Activated T-cell treated with anti-CD3 and anti-CD28 coated beads for 1 hour (primary cell): ENCODE data around the gene STEAP1B.
"Not testable (repeated sequence)": the region's sequence is repeated elsewhere in the genome, so short reads cannot be mapped to it uniquely, and the experiment has no call there.

Source experiments
- DNase-seq: peaks from one replicate; pipeline ENCODE4 v3.0.0-alpha.2; 2020; ENCODE audit warnings: low read depth

Gene STEAP1B

GRCh38 chr7:22496912-22497311 lies 3.1 kb downstream of the STEAP1B start:
- DNase-seq = not testable (repeated sequence)

- not testable (repeated sequence) for DNase-seq
Measured at GRCh38 chr7:22496296-22496888, 3.6 kb downstream of the STEAP1B start.

DNA sequence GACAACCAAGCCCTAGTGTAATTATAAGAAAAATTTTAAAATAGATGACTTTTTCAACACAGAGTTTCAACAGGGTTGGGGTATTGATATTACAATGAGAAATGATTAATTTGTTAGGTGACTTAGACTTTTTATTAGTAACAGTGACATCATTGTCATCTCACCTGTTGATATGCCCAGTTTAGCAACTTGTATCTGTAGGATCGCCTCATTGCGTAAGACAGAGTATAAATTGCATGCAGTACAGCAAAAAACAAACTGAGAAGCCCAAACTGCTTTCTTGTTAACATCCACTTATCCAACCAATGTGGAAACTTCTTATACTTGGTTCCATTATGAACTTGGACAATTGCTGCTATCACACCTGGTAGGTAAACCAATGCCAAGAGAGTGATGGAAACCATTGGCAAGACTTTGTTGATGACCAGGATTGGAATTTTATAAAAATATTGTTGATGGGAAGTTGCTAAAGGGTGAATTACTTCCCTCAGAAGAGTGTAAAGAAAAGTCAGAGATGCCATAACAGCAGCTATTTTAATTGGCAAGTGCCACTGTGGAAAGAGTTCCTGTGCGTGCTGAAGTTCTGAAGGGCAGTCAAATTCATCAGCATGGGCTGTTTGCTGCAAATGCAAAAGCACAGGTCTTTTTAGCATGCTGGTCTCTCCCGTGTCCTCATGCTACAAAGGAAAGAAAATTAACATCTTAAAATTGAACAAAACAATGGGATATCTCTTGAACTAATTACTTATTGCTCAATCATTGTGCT lies 6.6 kb downstream of the STEAP1B start:
- not testable (repeated sequence) for DNase-seq

DNA sequence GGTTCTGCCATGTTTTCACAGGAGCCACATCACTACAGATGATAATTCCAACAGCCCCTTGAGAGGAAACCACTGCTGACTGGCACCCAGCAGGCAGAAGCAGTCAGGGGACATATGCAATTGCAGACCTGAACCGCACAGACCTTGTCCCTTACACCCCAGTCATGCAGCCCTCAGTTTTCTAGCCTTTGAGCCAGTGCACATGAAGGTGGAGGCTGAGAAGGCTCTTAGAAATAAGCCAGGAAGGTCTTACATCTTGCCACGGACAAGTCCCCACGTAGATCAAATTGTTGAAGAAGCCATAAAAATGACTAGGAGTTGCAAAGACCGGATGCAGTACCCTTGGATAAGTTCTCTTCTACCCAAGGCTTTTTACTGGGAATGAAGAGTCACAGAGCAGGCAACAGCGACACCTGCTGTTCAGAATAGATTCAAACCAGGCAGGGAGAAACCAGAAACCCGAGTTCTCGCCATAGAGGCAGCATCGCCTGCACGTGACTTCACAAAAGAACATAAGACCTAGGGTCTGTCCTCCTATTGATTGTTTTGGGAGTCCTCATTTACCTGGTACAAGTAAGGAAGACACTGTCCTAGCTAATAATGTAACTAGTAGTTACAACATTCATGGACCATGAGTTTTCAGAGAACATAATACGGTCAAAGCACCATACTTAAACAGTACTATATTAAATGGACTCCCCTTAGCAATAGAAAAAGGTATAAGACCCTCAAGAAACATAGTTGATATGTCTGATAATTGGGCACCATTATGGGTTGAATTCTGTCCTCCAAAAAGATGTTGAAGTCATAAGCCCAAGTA lies 11.1 kb downstream of the STEAP1B start:
- peak; percentile 34 for DNase-seq

GRCh38 chr7:22487978-22488642 lies 11.9 kb downstream of the STEAP1B start:
- DNase-seq = no peak

GRCh38 chr7:22486597-22486996 lies 13.4 kb downstream of the STEAP1B start:
- DNase-seq = no peak

GRCh38 chr7:22485189-22485588 lies 14.8 kb downstream of the STEAP1B start:
- DNase-seq = no peak

DNA sequence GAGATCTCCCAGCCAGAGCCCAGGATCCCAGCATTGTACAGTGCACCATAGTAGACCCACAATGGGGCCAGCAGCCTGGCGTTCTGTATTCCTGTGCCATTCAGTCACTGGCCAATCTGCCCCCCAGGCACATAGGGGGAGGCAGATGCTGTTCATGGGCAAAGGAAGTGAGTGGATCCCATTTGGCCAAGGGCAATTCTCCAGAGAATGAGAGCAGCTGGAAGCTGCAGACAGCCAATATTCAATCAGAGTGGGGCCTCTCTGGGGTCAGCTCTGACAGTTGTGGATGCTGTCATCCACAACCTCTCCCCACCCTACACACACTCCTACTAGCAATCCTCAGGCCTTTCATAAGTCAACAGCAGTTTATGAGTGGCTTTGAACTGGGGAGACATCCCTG lies 17.5 kb downstream of the STEAP1B start:
- no peak for DNase-seq

DNA sequence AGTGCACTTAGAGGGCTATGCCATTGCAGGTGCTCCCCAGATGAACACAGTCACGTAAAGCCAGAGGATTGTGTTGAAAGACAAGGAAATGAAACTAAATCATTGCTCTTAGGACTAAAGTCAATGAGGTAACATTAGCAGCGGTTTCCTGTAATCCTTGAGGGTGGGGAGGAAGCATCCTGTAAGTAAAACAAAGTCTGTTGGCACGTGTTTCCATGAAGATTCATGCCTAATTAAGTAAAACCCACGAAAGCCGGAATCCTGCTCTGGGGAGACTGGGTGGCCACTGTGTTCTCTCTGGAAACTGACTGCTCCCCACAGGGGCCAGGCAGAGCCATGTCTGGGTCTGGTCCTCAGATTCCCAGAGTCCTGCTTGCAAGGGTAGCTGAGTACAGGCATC lies 18.3 kb downstream of the STEAP1B start:
- no peak for DNase-seq

- DNase-seq = no peak
Measured at GRCh38 chr7:22480523-22481075, 19.4 kb downstream of the STEAP1B start.

- no peak for DNase-seq
Measured at GRCh38 chr7:22477876-22478450, 22.0 kb downstream of the STEAP1B start.

DNA sequence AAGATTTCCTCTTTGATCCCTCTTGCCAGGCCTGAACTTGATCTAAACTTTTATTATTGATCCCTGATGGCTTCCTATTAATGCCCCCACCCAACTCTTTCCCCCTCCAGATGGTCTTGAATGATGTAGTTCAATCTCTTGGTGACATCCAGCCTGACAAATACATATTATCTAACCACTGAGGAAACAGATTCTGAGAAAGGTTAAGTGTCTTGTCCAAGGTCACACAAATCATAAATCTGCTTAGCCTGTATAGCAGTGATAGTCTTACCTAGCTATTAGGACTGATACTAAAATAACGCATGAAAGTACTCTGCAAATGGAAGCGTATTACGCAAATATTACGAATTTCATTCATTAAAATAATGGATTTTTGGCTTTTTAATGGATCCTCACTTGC lies 22.7 kb downstream of the STEAP1B start:
- no peak for DNase-seq

- no peak for DNase-seq
Measured at GRCh38 chr7:22476824-22477223, 23.2 kb downstream of the STEAP1B start.

- no peak for DNase-seq
Measured at GRCh38 chr7:22474645-22475044, 25.3 kb downstream of the STEAP1B start.

- DNase-seq = no peak
Measured at GRCh38 chr7:22470981-22471380, 29.0 kb downstream of the STEAP1B start.

DNA sequence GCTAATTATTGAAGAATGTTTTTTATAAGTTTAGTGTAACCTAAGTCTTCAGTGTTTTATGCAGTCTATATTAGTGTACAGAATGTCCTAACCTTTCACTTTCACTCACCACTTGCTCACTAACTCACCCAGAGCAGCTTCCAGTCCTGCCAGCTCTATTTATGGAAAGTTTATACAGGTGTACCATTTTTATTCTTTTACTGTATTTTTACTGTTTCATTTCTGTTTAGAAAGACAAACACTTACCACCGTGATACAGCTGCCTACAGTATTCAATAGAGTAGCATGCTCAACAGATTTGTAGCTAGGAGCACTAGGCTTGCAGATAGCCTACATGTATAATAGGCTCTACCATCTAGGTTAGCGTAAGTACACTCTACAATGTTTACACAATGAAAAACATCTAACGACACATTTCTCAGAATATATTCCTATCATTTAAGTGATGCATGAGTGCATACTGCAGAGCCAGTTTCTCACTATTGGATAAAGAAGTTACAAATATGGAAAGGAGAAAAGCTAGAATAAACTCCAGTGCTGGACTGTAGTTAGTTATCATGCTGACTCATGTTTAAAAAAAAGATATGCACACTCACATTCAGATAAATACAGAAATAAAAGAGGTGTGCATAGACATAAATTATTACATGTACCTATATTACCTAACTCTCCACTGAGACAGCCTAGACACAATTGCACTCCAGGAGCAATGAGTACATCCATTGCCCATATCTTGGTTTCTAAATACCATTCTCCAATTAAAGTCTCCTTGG lies 30.4 kb downstream of the STEAP1B start:
- DNase-seq = no peak

DNA sequence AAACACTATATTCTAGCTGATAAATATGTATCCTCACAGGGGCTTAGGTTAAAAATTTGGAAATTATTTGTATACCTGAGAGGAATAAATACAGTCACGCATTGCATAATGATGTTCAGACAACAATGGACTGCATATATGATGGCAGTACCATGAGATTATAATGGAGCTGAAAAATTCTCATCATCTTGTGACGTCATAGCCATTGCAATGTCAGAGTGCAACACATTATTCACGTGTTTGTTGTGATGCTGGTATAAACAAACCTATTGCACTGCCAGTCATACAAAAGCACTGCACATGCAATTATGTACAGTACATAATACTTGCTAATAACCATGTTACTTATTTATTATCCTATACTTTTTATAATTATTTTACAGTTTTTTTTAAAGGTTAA lies 31.4 kb downstream of the STEAP1B start:
- no peak for DNase-seq

DNA sequence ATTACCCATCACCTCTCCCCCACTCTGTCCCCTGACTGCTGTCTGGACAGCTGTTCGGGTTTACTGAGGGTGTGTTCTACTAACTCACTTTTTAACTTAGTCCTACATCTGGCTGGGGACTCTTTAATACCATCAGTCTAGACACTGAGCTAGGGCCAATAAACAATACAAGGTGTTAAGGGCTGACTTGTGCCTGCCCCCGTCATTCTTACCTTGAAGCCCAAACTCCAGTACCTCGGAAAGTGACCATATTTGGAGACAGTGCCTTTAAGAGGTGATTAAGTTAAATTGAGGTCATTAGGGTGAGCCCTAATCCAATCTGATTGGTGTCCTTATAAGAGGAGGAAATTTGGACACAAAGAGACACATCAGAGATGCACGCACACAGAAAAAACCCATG lies 35.7 kb downstream of the STEAP1B start:
- no peak for DNase-seq

- DNase-seq = no peak
Measured at GRCh38 chr7:22460363-22460988, 39.5 kb downstream of the STEAP1B start.

- DNase-seq = no peak
Measured at GRCh38 chr7:22457471-22457870, 42.5 kb downstream of the STEAP1B start.
